H7 (cell line): ENCODE results near the gene IER5L. TPM values are rescaled to one million over a fixed set of nuclear protein-coding genes. Genes with fewer than 3 reads are reported as not detected.
A peak's percentile ranks its signal among the peaks of the same experiment; 100 is the strongest.
"Not testable (repeated sequence)": the region's sequence is repeated elsewhere in the genome, so short reads cannot be mapped to it uniquely, and the experiment has no call there.

Source experiments
- DNase-seq: peaks from one replicate; pipeline ENCODE4 v3.0.0; 2012
- H3K27me3 ChIP-seq: 2 replicates; pipeline ENCODE4 v1.6.0; 2011; ENCODE audit warnings: mild to moderate bottlenecking, low read length; ENCODE audit not compliant: control insufficient read depth, insufficient read depth
- H3K36me3 ChIP-seq: replicated peaks from 2 replicates; pipeline ENCODE4 v1.5.1; 2011; ENCODE audit warnings: low read length; ENCODE audit not compliant: control insufficient read depth, insufficient read depth
- H3K4me3 ChIP-seq: 2 replicates; pipeline ENCODE4 v1.5.1; 2011; ENCODE audit warnings: low read depth, mild to moderate bottlenecking, control low read depth, low read length, moderate library complexity; ENCODE audit not compliant: insufficient read depth
- total RNA-seq: library from RNA; depleted of rRNA; stranded (reverse); fragments of >200 nt; shearing (Covaris generic); gene quantifications from 2 replicates; pipeline ENCODE4 v1.2.3, GENCODE V29; 2014

The IER5L gene
- total RNA-seq, 1 experiment from 2014 or later = 11.1 TPM

DNA sequence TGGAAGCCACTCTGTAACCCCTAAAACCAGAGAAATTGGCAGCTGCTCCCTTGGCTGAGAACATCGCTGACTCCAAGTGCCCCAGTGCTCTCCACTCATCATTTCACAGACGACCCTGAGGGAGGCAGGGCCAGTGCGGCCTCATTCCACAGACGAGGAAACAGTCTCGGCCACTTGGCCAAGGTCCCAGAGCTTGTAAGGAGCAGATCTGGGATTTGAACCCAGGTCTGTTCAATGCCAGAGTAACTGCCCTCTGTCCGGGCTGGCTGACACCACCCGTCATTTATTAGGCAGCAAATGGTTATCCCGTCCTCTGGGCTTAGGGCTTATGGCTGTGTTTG, 19.9 kb upstream of the IER5L start:
- DNase-seq = no peak
- H3K4me3 ChIP-seq = no peak overlapping the region
- peaks cover 15% of the 10 kb centered on the region for H3K27me3 ChIP-seq
- H3K36me3 ChIP-seq = no peaks in the 10 kb centered on the region

DNA sequence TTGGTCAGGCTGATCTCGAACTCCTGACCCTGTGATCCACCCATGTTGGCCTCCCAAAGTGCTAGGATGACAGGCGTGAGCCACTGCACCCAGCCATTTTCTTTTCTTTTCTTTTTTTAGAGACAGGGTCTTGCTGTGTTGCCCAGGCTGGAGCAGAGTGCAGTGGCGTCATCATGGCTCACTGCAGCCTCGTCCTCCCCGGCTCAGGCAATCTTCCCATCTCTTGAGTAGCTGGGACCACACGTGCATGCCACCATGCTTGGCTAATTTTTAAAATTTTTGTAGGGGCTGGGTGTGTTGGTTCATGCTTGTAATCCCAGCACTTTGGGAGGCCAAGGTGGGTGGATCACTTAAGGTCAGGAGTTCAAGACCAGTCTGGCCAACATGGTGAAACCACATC, 19.0 kb upstream of the IER5L start:
- not testable (repeated sequence) for DNase-seq, H3K4me3 ChIP-seq, H3K36me3 ChIP-seq
- H3K27me3 ChIP-seq = peaks cover 15% of the 10 kb centered on the region

DNA sequence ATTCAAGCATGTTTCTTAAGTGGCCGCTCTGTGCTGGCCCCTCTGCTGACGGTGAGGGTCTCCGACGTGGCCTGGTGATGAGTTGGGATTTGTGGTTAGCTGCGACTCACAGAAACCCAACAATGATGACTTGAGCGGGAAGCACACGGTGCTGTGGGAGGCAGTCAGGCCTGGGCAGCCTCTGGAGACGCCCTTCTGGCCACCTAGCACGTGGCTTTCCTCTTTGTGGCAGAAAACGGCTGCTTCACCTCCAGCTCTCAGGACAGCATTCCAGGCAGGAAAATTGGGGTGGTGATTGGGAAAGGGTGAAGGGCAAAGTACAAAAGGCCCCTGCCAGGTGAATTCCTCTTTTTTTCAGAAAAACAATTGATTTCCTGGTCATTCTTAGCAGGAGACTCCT, 17.5 kb upstream of the IER5L start:
- H3K4me3 ChIP-seq = no peak overlapping the region
- H3K36me3 ChIP-seq = no peaks in the 10 kb centered on the region
- peaks cover 15% of the 10 kb centered on the region for H3K27me3 ChIP-seq
- DNase-seq = no peak

DNA sequence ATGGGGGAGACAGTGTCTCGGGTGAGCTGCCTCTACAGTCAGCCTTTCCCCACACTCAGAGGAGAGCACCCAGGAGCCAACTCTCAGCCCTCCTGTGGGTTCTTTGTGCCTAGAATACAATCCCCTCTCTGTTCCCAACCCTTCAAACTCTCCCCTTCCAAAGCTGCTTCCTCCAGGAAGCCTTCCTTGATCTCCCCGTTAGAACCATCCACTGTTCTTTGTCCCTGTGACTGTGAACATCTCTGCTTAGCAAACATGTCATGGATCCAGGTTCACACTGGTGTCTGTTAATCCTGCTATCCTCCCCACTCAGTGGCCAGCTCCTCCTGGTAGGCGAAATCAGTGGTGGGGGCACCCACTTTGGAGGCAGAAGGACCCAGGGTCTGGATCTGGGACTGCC, 16.2 kb upstream of the IER5L start:
- DNase-seq = no peak
- Histone ChIP-seq H3K36me3 (no peaks in the 10 kb centered on the region), H3K4me3 (no peak overlapping the region), H3K27me3 (peaks cover 15% of the 10 kb centered on the region)

DNA sequence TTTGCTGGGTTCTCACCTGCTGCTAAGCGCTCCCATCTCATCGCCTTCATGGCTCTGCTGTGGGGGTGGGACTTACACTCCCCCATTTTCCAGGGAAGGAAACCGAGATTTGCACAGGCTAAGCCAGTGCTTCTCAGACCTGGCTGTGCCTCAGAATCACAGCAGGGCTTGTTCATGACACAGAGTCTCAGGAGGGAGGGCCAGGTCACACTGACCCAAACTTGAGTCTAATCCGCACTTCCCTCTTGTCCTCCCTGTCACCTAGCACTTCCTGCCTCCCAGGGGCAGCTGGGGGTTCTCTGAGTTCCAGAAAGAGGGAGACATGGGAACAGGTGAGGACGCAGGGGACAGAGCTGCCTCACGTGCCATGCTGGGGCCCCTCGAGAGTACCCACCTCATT, 15.6 kb upstream of the IER5L start:
- Histone ChIP-seq H3K36me3 (no peaks in the 10 kb centered on the region), H3K27me3 (peaks cover 14% of the 10 kb centered on the region), H3K4me3 (no peak overlapping the region)
- no peak for DNase-seq

DNA sequence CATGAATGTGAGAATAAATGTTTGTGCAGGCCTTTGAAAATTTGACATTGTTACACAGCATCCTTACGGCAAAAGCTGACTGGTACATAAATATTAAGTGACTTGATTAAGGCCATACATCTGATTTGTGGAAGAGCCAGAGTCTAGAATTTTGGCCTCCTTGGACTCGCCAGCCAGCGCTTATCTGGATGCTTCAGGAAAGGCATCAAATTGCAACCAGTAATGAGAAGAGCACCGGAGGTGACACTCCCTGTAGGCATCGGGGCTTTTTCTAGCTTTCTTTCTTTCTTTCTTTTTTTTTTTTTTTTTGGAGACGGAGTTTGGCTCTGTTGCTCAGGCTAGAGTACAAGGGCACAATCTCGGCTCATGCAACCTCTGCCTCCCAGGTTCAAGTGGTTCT, 13.2 kb upstream of the IER5L start:
- DNase-seq = no peak
- Histone ChIP-seq H3K36me3 (no peaks in the 10 kb centered on the region), H3K27me3 (peaks cover 4% of the 10 kb centered on the region), H3K4me3 (no peak overlapping the region)

DNA sequence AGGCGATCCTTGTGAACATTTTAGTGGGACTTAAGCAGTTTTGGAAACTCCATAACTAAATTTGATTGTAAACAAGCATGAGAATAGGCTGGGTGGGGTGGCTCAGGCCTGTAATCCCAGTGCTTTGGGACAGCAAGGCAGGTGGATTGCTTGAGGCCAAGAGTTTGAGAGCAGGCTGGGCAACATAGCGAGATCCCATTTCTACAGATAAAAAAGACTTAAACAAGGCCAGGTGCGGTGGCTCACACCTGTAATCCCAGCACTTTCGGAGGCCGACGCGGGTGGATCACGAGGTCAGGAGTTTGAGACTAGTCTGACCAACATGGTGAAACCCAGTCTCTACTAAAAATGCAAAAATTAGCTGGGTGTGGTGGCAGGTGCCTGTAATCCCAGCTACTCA, 11.9 kb upstream of the IER5L start:
- DNase-seq = not testable (repeated sequence)

DNA sequence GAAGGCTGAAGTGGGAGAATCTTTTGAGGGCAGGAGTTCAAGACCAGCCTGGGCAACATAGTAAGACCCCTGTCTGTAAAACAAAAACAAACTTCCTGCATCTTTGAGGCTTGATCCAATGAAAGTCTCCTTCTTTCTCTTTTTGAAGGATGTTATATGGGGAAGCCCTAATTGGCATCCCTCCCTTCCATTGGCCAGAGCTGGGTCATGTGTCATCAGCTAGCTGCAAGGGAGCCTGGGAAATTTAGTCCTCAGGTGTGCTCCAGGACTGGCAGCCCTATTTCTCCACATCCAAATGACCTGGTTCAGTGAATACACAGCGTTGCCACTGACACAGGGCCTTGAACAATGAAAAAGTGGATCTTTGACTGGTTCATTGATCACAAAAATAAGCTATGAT, 9.0 kb upstream of the IER5L start:
- H3K4me3 ChIP-seq = no peak overlapping the region
- peaks cover 16% of the 10 kb centered on the region for H3K27me3 ChIP-seq
- DNase-seq = no peak
- H3K36me3 ChIP-seq = no peaks in the 10 kb centered on the region

More for the DNA sequence above, 11.9 kb upstream of the IER5L start:
- not testable (repeated sequence) for H3K4me3 ChIP-seq, H3K36me3 ChIP-seq, H3K27me3 ChIP-seq

DNA sequence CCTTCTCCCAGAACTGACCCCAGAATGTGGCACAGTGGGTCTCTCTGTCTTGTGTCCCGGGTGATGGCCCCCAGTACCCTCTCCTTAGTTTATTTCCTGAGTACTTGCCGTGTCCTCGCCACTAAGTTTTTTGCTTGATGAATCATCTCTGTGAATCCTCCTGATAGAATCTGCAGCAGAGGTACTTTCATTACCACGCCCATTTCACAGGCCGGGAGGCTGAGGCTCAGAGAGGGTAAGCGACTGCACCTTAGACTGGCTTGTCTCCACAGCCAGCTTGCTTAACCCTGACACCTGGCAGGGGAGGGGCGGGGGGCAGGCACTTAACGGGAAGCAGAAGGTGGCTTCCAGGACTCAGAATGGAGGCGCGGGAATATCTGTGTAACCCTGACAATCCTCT, 7.9 kb upstream of the IER5L start:
- DNase-seq = no peak
- no peaks in the 10 kb centered on the region for H3K36me3 ChIP-seq
- H3K27me3 ChIP-seq = peaks cover 26% of the 10 kb centered on the region
- no peak overlapping the region for H3K4me3 ChIP-seq

DNA sequence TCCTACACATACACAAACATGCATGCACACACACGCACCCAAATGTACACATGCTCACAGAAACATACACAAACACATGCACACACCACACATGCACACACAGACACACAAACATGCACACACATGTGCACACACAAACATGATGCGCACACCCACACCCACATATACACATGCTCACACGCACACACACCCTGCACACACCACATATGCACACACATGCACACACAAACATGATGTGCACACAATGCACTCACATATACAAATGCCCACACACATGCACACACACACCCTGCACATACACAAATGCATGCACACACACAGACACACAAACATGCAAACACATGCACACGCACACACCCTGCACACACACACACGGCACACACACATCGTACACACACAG, 7.3 kb upstream of the IER5L start:
- Histone ChIP-seq H3K27me3 (peaks cover 32% of the 10 kb centered on the region), H3K4me3 (no peak overlapping the region), H3K36me3 (no peaks in the 10 kb centered on the region)
- no peak for DNase-seq

DNA sequence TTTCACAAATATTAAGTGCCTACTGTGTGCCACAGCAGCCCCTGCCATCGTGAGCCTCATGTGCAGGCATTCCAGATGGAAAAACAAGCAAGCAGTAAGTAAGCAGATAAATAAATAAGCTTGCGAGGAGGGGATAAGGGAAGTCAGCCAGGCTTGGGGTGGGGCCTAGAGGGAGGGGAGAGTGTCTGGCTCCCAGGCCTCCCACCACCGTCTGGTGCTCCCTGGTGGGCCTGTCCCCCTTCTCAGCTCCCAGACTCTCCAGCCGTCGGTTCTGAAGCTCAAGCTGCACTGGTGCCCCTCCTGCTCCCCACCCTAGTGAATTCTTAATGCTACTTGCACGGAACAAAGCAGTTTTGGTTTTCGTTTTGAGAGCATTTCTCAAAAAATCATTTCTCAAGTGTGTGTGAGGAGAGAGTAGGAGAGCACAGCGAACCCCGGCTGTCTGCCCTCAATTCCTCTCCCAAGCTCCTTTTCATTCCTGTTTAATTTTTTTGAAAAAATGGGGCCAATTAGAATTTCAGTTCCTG, 6.6 kb upstream of the IER5L start:
- H3K36me3 ChIP-seq = no peaks in the 10 kb centered on the region
- DNase-seq = no peak
- no peak overlapping the region for H3K4me3 ChIP-seq
- peaks cover 40% of the 10 kb centered on the region for H3K27me3 ChIP-seq

DNA sequence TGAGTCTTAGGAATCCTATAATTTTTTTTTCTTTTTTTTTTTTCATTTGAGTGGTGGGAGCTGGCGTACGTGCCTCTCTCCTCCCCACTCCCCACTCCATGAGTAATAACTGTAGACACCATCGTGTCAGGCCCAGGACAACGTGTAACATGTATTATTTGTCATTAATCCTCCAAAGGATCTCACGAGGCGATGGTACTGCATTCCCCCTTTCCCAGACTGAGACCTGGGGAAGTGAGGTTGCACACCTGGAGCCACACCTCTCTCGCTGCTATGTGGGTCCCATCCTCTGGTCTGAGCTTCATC, 6.1 kb upstream of the IER5L start:
- Histone ChIP-seq H3K27me3 (peaks cover 45% of the 10 kb centered on the region), H3K4me3 (no peak overlapping the region), H3K36me3 (no peaks in the 10 kb centered on the region)
- no peak for DNase-seq

DNA sequence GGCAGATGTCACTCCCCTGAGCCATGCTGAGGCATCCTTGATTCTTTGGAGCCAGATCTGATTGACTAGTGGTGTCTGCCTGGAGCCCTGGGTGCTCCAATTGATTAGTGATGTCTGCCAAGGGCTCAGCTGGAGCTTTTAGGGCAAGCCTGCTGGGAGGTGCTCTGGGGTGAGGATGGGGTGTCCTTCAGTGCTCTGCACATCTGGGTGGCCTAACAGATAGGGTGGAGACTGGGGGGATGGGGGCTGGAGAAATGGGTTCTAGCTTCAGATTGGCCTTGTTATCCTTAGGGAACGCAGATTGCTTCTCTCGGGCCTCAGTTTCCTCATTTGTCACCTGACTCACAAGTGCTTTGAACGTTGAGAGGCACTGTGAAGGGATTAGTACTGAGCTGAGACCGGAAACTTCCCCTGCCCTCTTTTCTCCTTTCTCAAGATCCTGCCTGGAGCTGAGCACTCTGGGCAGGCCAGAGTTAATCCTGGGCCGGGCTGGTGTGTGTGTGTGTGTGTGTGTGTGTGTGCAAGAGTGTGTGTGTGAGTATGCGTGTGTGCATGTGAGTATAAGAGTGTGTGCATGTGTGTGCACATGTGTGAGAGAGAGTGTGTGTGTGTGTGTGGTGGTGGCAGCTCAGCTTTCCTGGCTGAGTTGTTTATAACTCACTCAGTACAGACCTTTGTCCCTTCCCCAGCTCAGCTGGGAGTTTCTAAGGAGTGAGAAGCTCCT, 5.6 kb upstream of the IER5L start:
- Histone ChIP-seq H3K36me3 (no peaks in the 10 kb centered on the region), H3K27me3 (peaks cover 46% of the 10 kb centered on the region), H3K4me3 (no peak overlapping the region)
- DNase-seq = no peak

DNA sequence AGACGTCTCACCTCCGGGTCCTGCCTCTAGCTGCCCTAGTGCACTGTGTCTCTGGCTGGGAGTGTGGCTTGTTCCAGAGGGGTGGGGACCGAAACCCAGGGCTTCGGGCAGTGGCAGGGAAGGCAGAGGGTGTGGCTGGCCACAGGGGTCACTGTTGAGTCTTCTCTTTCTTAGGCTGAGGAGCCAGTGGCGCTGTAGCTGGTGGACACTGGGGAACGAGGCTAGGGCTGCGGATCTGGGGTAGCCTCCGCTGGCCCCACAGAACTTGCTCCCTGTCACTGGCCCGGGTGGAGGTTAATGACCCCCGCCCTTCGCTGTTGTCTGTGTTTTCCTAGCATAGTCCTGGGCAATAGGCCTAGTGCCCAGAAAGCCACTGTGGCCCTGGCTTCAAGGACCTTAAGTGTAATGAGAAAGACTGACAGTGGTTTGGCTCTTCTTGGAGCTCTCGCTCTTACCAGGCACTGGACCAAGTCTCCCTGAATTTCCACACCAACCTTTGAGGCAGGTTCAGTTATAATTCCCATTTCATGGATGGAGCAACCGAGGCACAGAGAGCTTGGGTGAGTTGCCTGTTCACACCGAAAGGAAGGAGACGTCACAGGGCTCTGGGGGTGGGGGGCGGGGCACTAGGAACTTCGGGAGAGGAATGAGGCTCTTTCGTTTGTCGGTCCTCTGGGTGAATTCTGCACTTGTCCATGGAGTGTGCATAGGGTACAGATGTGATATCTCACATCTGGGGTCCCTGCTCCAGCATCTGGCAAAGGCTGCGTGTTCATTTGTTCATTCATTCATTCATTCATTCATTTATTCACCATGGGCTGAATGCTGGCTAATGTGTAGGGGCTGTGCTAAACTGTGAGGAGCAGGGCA, 4.8 kb upstream of the IER5L start:
- H3K36me3 ChIP-seq = no peaks in the 10 kb centered on the region
- H3K4me3 ChIP-seq = no peak overlapping the region
- DNase-seq = peak; percentile 87
- peaks cover 51% of the 10 kb centered on the region for H3K27me3 ChIP-seq

DNA sequence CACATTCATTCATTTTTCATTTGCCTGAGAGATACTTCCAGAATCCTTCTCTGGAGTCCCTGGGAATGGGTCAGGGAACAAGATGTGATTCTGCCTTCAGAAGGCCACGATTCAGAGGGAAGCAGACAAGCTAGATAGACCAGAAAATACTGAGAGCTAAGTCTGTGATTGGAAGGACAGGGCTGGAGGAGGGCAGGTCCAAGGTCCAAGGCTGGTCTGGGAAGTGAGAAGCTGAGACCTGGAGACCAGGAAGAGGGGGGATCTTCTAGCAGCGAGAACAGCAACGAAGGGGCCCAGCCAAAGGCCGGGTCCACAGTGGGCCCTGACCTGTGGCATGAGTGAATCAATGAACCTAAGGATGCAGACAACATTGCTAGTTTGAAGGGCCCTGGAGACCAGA, 4.1 kb upstream of the IER5L start:
- Histone ChIP-seq H3K4me3 (no peak overlapping the region), H3K36me3 (no peaks in the 10 kb centered on the region), H3K27me3 (peaks cover 56% of the 10 kb centered on the region)
- DNase-seq = no peak
